AG04450 (cell line): ENCODE data around the gene NOL4L. TPM values are rescaled to one million over a fixed set of nuclear protein-coding genes. Genes with fewer than 3 reads are reported as not detected.

ENCODE experiments used
- CTCF ChIA-PET: fragments of 300-600, 350-600 bp; formaldehyde crosslinking; extraction: SDS; loops from one replicate; lab custom pipeline; 2022; ENCODE audit warnings: antibody characterized with exemption, inconsistent platforms; lab: Charles Lee
- POLR2A ChIA-PET: fragments of 350-600 bp; formaldehyde crosslinking; extraction: SDS; loops from one replicate; lab custom pipeline; 2021; ENCODE audit warnings: antibody characterized with exemption, inconsistent platforms; lab: Yijun Ruan, JAX
- DNase-seq: peaks from one replicate; pipeline ENCODE4 v3.0.0-alpha.2; 2011; ENCODE audit warnings: low read depth, low spot score
- H3K27ac ChIP-seq: one replicate; pipeline ENCODE4 v1.5.1; 2012; ENCODE audit warnings: low read depth, low read length, control low read depth
- H3K27me3 ChIP-seq: one replicate; pipeline ENCODE4 v1.6.0; 2012; ENCODE audit warnings: low read length; ENCODE audit not compliant: control insufficient read depth, insufficient read depth
- H3K4me3 ChIP-seq: 2 replicates; pipeline ENCODE4 v1.5.1; 2011; ENCODE audit warnings: mild to moderate bottlenecking, low read depth, low read length, control low read depth
- H3K9me3 ChIP-seq: 2 replicates; pipeline ENCODE4 v1.5.1; 2012; ENCODE audit warnings: low read length; ENCODE audit not compliant: control insufficient read depth, insufficient read depth
- CTCF ChIP-seq: IDR thresholded peaks from 2 replicates; pipeline ENCODE4 v1.5.1; 2011; ENCODE audit warnings: low read depth, low read length, control low read depth, inconsistent platforms
- polyA plus RNA-seq: library from polyadenylated mRNA; depleted of rRNA; stranded (reverse); fragments of >200 nt; gene quantifications from 2 replicates; pipeline ENCODE4 v1.2.3, GENCODE V29; 2011

Gene NOL4L
- polyA plus RNA-seq, 1 experiment: 6.7 TPM

GRCh38 chr20:32546918-32547752, 38.0 kb downstream of the NOL4L start:
- no peak for TF ChIP-seq CTCF
- Histone ChIP-seq H3K9me3 (peaks cover 3% of the 10 kb centered on the region; the same call in 1 of the 2 replicates), H3K27me3 (peaks cover 3% of the 10 kb centered on the region), H3K27ac (no peak overlapping the region), H3K4me3 (no peak overlapping the region)
- ChIA-PET CTCF (interaction anchor here (0.6 kb wide), 1 partner anchor 989 kb away, joined by 3 read pairs; no protein-coding TSS in a partner anchor), POLR2A (no interaction called here)
- no peak for DNase-seq

GRCh38 chr20:32544893-32545840, 40.0 kb downstream of the NOL4L start:
- POLR2A ChIA-PET: interaction anchor here (0.7 to 1.4 kb wide), 2 partner anchors 30 to 178 kb away, joined by 3 to 5 read pairs; no protein-coding TSS in a partner anchor
- CTCF ChIA-PET: no interaction called here
- no peak for TF ChIP-seq CTCF
- Histone ChIP-seq H3K4me3 (no peak overlapping the region), H3K9me3 (peaks cover 2% of the 10 kb centered on the region; the same call in 1 of the 2 replicates), H3K27me3 (peaks cover 9% of the 10 kb centered on the region), H3K27ac (no peak overlapping the region)
- no peak for DNase-seq

- no peak overlapping the region for H3K4me3 ChIP-seq
- ChIA-PET CTCF (interaction anchor here (0.6 kb wide), 1 partner anchor 9 kb away, joined by 3 read pairs; no protein-coding TSS in a partner anchor), POLR2A (interaction anchor here (1.4 kb wide), 1 partner anchor 30 kb away, joined by 3 read pairs; no protein-coding TSS in a partner anchor)
- DNase-seq: no peak
- H3K27me3 ChIP-seq: peaks cover 9% of the 10 kb centered on the region
- H3K27ac ChIP-seq: no peak overlapping the region
- TF ChIP-seq CTCF: no peak
- no peaks in the 10 kb centered on the region; the same call in 1 of the 2 replicates for H3K9me3 ChIP-seq
Observed at GRCh38 chr20:32544260-32544722, 40.8 kb downstream of the NOL4L start.

GRCh38 chr20:32543570-32544259, 41.4 kb downstream of the NOL4L start:
- H3K9me3 ChIP-seq: no peaks in the 10 kb centered on the region; the same call in 1 of the 2 replicates
- no peak for DNase-seq
- POLR2A ChIA-PET: interaction anchor here (1.4 kb wide), 1 partner anchor 31 kb away, joined by 3 read pairs; no protein-coding TSS in a partner anchor
- CTCF ChIA-PET: interaction anchor here (0.6 kb wide), 2 partner anchors 9 to 34 kb away, joined by 3 read pairs; no protein-coding TSS in a partner anchor
- TF ChIP-seq CTCF: no peak
- no peak overlapping the region for H3K4me3 ChIP-seq
- H3K27ac ChIP-seq: no peak overlapping the region
- peaks cover 11% of the 10 kb centered on the region for H3K27me3 ChIP-seq
